Kidney (tissue), 14 donors: ENCODE results near the gene SDK1. TPM values are rescaled to one million over a fixed set of nuclear protein-coding genes. Genes with fewer than 3 reads are reported as not detected.

Source experiments
- DNase-seq, 5 donors: peaks; one replicate each; pipeline ENCODE4 v3.0.0-alpha.2; 2013 to 2020
- FAIRE-seq: peaks from 2 replicates; lab custom pipeline; 2012; peaks lifted over from hg19 to GRCh38; lab: Jason Lieb, UNC
- H3K27ac ChIP-seq, 2 donors: one replicate each; pipeline ENCODE4 v1.7.0; 2013; ENCODE audit warnings: low read depth in 2 of 2, low read length in 2 of 2, inconsistent platforms in 1 of 2
- H3K27me3 ChIP-seq: one replicate; pipeline ENCODE4 v1.7.1; 2013; ENCODE audit warnings: low read length, inconsistent platforms; ENCODE audit not compliant: control insufficient read depth, insufficient read depth
- H3K36me3 ChIP-seq, 3 donors: one replicate each; pipeline versions ENCODE4 v1.7.0 to v1.7.1; 2013; ENCODE audit warnings: low read length in 3 of 3, control low read depth in 1 of 3, inconsistent platforms in 1 of 3; ENCODE audit not compliant: insufficient read depth in 3 of 3, control insufficient read depth in 2 of 3
- H3K4me1 ChIP-seq, 3 donors: one replicate each; pipeline versions ENCODE4 v1.7.0 to v1.7.1; 2013; ENCODE audit warnings: low read length in 3 of 3, inconsistent platforms in 1 of 3, low read depth in 1 of 3; ENCODE audit not compliant: control insufficient read depth in 2 of 3, insufficient read depth in 2 of 3
- H3K4me3 ChIP-seq, 3 donors: one replicate each; pipeline versions ENCODE4 v1.7.0 to v1.8.1; 2013; ENCODE audit warnings: low read length in 3 of 3, control low read depth in 1 of 3, inconsistent platforms in 1 of 3
- H3K9ac ChIP-seq, 3 donors: one replicate each; pipeline versions ENCODE4 v1.7.0 to v1.7.1; 2013; ENCODE audit warnings: low read length in 3 of 3, control low read depth in 1 of 3, inconsistent platforms in 1 of 3
- H3K9me3 ChIP-seq, 3 donors: one replicate each; pipeline versions ENCODE4 v1.7.0 to v1.7.1; 2013; ENCODE audit warnings: low read length in 3 of 3, control low read depth in 1 of 3, inconsistent platforms in 1 of 3; ENCODE audit not compliant: control insufficient read depth in 2 of 3, insufficient read depth in 1 of 3
- CTCF ChIP-seq: IDR thresholded peaks from 3 replicates; pipeline ENCODE4 v1.5.1; 2012; ENCODE audit warnings: mild to moderate bottlenecking, moderate library complexity, borderline replicate concordance; ENCODE audit not compliant: insufficient read depth; ENCODE audit errors: extremely low read depth
- intact Hi-C: fragments of 100-400 bp; cut with DNase I; formaldehyde crosslinking; loops from one replicate; pipeline ENCODE4 v1.11.1; 2022
- polyA plus RNA-seq: library from polyadenylated mRNA; stranded (reverse); fragments of 350-450 nt; fragmentation: Illumina TruSeq; extraction: RNeasy Lipid Tissue Mini Kit (QIAGEN cat#74804); gene quantifications from one replicate; pipeline ENCODE4 v1.2.3, GENCODE V29; 2014; ENCODE audit warnings: low read depth, low replicate concordance; ENCODE audit not compliant: insufficient read depth
- total RNA-seq: library from RNA; stranded (reverse); fragmentation: NEBNext Ultra II Directional; extraction: Animal tissue kit (Norgen Biotek cat#: 25700); gene quantifications from one replicate; pipeline ENCODE4 v1.2.1, GENCODE V29; 2021
- donor health status: control.
- donor health status: control.
- donor health status: control.
- donor health status: control.
- donor health status: control.
- donor health status: DM: yes; HTN: yes; CAD: no.
- donor health status: Normal renal cell carcinoma (clear cell type).

The SDK1 gene
- total and polyA plus RNA-seq, 2 donors from 2014 or later = 2.0 to 38.3 TPM

GRCh38 chr7:4042402-4043045, 741.5 kb downstream of the SDK1 start:
- Histone ChIP-seq H3K4me3 (no peak overlapping the region), H3K36me3 (no peaks in the 10 kb centered on the region), H3K27me3 (no peaks in the 10 kb centered on the region), H3K4me1 (no peaks in the 10 kb centered on the region), H3K9ac (no peak overlapping the region), H3K9me3 (no peaks in the 10 kb centered on the region), H3K27ac (no peak overlapping the region)
- TF ChIP-seq CTCF = no peak
- intact Hi-C loops = no loop called here
- FAIRE-seq (no peak), DNase-seq (no peak)

- H3K9ac ChIP-seq = no peak overlapping the region
- H3K27ac ChIP-seq = no peak overlapping the region
- intact Hi-C loops = no loop called here
- no peak overlapping the region for H3K4me3 ChIP-seq
- H3K27me3 ChIP-seq = no peaks in the 10 kb centered on the region
- DNase-seq (no peak), FAIRE-seq (no peak)
- no peaks in the 10 kb centered on the region for H3K4me1 ChIP-seq
- H3K36me3 ChIP-seq = no peaks in the 10 kb centered on the region
- H3K9me3 ChIP-seq = no peaks in the 10 kb centered on the region
- no peak for TF ChIP-seq CTCF
These were observed 742.9 kb downstream of the SDK1 start for GRCh38 chr7:4043988-4044387.

GRCh38 chr7:4045450-4045849, 744.4 kb downstream of the SDK1 start:
- no peak overlapping the region for H3K27ac ChIP-seq
- H3K27me3 ChIP-seq = no peaks in the 10 kb centered on the region
- H3K4me1 ChIP-seq = no peaks in the 10 kb centered on the region
- no peak for TF ChIP-seq CTCF
- DNase-seq (no peak), FAIRE-seq (no peak)
- no peaks in the 10 kb centered on the region for H3K9me3 ChIP-seq
- no peaks in the 10 kb centered on the region for H3K36me3 ChIP-seq
- H3K4me3 ChIP-seq = no peak overlapping the region
- H3K9ac ChIP-seq = no peak overlapping the region
- intact Hi-C loops = no loop called here

- no peaks in the 10 kb centered on the region for H3K4me1 ChIP-seq
- H3K9me3 ChIP-seq = no peaks in the 10 kb centered on the region
- FAIRE-seq (no peak), DNase-seq (no peak)
- H3K27me3 ChIP-seq = no peaks in the 10 kb centered on the region
- no peak overlapping the region for H3K27ac ChIP-seq
- intact Hi-C loops = no loop called here
- H3K9ac ChIP-seq = no peak overlapping the region
- H3K36me3 ChIP-seq = no peaks in the 10 kb centered on the region
- no peak for TF ChIP-seq CTCF
- H3K4me3 ChIP-seq = no peak overlapping the region
These were observed 744.9 kb downstream of the SDK1 start for GRCh38 chr7:4045975-4046374.
